Mesenchymal stem cell (in vitro differentiated cells and primary cell): ENCODE data around the gene JDP2.

Experiments
- DNase-seq: peaks from one replicate; pipeline ENCODE4 v3.0.0-alpha.2; 2013
- H2AFZ ChIP-seq: one replicate; pipeline ENCODE4 v1.6.1; 2013; ENCODE audit warnings: low read depth, mild to moderate bottlenecking, control low read depth, inconsistent platforms, low read length, moderate library complexity
- H2AK5ac ChIP-seq: 2 replicates; pipeline ENCODE4 v1.6.1; 2013; ENCODE audit warnings: low read length, moderate library complexity, mild to moderate bottlenecking, inconsistent platforms; ENCODE audit not compliant: severe bottlenecking
- H2BK120ac ChIP-seq: one replicate; pipeline ENCODE4 v1.6.1; 2013; ENCODE audit warnings: low read depth, mild to moderate bottlenecking, inconsistent platforms, low read length, moderate library complexity
- H2BK12ac ChIP-seq, 2 experiments: one replicate each; pipeline ENCODE4 v1.6.1; 2013; ENCODE audit warnings: inconsistent platforms in 2 of 2, low read length in 2 of 2, mild to moderate bottlenecking in 2 of 2, moderate library complexity in 2 of 2, control low read depth in 1 of 2
- H2BK15ac ChIP-seq: one replicate; pipeline ENCODE4 v1.6.1; 2013; ENCODE audit warnings: mild to moderate bottlenecking, low read depth, inconsistent platforms; ENCODE audit not compliant: poor library complexity, severe bottlenecking
- H2BK5ac ChIP-seq: 2 replicates; pipeline ENCODE4 v1.6.1; 2013; ENCODE audit warnings: low read depth, mild to moderate bottlenecking, low read length, control low read depth, inconsistent platforms; ENCODE audit not compliant: poor library complexity, severe bottlenecking
- H3K14ac ChIP-seq, 2 experiments: one replicate each; pipeline ENCODE4 v1.6.1; 2013; ENCODE audit warnings: inconsistent platforms in 2 of 2, low read length in 2 of 2, control low read depth in 1 of 2, mild to moderate bottlenecking in 1 of 2, moderate library complexity in 1 of 2
- H3K18ac ChIP-seq, 2 experiments: one replicate each; pipeline ENCODE4 v1.6.1; 2013; ENCODE audit warnings: inconsistent platforms in 2 of 2, low read length in 2 of 2, control low read depth in 1 of 2, low read depth in 1 of 2, mild to moderate bottlenecking in 1 of 2
- H3K23ac ChIP-seq, 2 experiments: one replicate each; pipeline ENCODE4 v1.6.1; 2013; ENCODE audit warnings: inconsistent platforms in 2 of 2, low read length in 2 of 2, mild to moderate bottlenecking in 2 of 2, moderate library complexity in 2 of 2, control low read depth in 1 of 2
- H3K27ac ChIP-seq: 2 replicates; pipeline ENCODE4 v1.5.1; 2013; ENCODE audit warnings: mild to moderate bottlenecking, moderate library complexity, low read length, control low read depth, inconsistent platforms; ENCODE audit not compliant: poor library complexity, severe bottlenecking
- H3K27me3 ChIP-seq, 2 experiments: 2 replicates each; pipeline versions ENCODE4 v1.6.1 to v1.7.0; 2013; ENCODE audit warnings: low read length in 2 of 2, mild to moderate bottlenecking in 2 of 2, moderate library complexity in 2 of 2, control low read depth in 1 of 2, inconsistent platforms in 1 of 2; ENCODE audit not compliant: control insufficient read depth in 1 of 2, insufficient read depth in 1 of 2
- H3K36me3 ChIP-seq, 2 experiments: 2 replicates each; pipeline versions ENCODE4 v1.6.1 to v1.7.0; 2013; ENCODE audit warnings: low read length in 2 of 2, control low read depth in 1 of 2, inconsistent platforms in 1 of 2, low read depth in 1 of 2, mild to moderate bottlenecking in 1 of 2; ENCODE audit not compliant: insufficient read depth in 2 of 2, control insufficient read depth in 1 of 2
- H3K4ac ChIP-seq, 2 experiments: one replicate each; pipeline ENCODE4 v1.6.1; 2013; ENCODE audit warnings: inconsistent platforms in 2 of 2, low read length in 2 of 2, mild to moderate bottlenecking in 2 of 2, moderate library complexity in 2 of 2, control low read depth in 1 of 2, low read depth in 1 of 2
- H3K4me1 ChIP-seq: 2 replicates; pipeline ENCODE4 v1.6.1; 2013; ENCODE audit warnings: low read depth, low read length, control low read depth; ENCODE audit not compliant: control insufficient read depth, insufficient read depth
- H3K4me2 ChIP-seq: 2 replicates; pipeline ENCODE4 v1.6.1; 2013; ENCODE audit warnings: low read length, mild to moderate bottlenecking, inconsistent platforms; ENCODE audit not compliant: poor library complexity, severe bottlenecking
- H3K4me3 ChIP-seq, 2 experiments: 2 replicates each; pipeline versions ENCODE4 v1.5.1 to v1.7.0; 2013; ENCODE audit warnings: low read length in 2 of 2, mild to moderate bottlenecking in 2 of 2, control low read depth in 1 of 2, low read depth in 1 of 2; ENCODE audit not compliant: insufficient read depth in 1 of 2
- H3K79me1 ChIP-seq: replicated peaks from 2 replicates; pipeline ENCODE4 v1.6.1; 2013; ENCODE audit warnings: mild to moderate bottlenecking, control low read depth, low read length, inconsistent platforms; ENCODE audit not compliant: poor library complexity, severe bottlenecking
- H3K9ac ChIP-seq: 2 replicates; pipeline ENCODE4 v1.7.0; 2013; ENCODE audit warnings: mild to moderate bottlenecking, low read length, moderate library complexity
- H3K9me3 ChIP-seq: 2 replicates; pipeline ENCODE4 v1.7.0; 2013; ENCODE audit warnings: mild to moderate bottlenecking, low read length; ENCODE audit not compliant: control insufficient read depth
- H4K8ac ChIP-seq: one replicate; pipeline ENCODE4 v1.6.1; 2013; ENCODE audit warnings: inconsistent platforms, mild to moderate bottlenecking, low read length, moderate library complexity
- H4K91ac ChIP-seq: one replicate; pipeline ENCODE4 v1.6.1; 2013; ENCODE audit warnings: mild to moderate bottlenecking, low read length, inconsistent platforms
- WGBS: methylation state at CpG from one replicate; pipeline ENCODE4 v1.1.7; 2013; ENCODE audit warnings: mixed read lengths; 5-methylcytosine and 5-hydroxymethylcytosine counted together

The JDP2 gene

DNA sequence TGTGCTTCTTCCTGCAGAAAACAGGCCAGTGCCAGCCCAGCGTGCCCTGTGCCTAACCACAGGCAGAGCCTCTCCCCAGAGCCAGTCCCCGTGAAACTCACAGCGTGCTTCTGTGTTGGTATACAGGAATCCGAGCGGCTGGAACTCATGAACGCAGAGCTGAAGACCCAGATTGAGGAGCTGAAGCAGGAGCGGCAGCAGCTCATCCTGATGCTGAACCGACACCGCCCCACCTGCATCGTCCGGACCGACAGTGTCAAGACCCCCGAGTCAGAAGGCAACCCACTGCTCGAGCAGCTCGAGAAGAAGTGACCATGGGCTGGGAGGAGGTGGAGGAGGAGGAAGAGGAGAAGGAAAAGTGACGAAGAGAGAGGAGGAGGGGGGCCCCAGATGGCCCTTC lies 41.3 kb downstream of the JDP2 start:
- no peaks in the 10 kb centered on the region for H3K4me1 ChIP-seq
- no peak overlapping the region for H4K91ac ChIP-seq
- no peak overlapping the region for H2AFZ ChIP-seq
- no peak overlapping the region for H3K14ac ChIP-seq
- H3K9me3 ChIP-seq = no peaks in the 10 kb centered on the region
- no peak overlapping the region for H3K4ac ChIP-seq
- no peak overlapping the region for H3K23ac ChIP-seq
- no peak overlapping the region for H3K27ac ChIP-seq
- no peak overlapping the region for H2BK12ac ChIP-seq
- H3K27me3 ChIP-seq = no peaks in the 10 kb centered on the region
- H3K4me2 ChIP-seq = no peak overlapping the region
- H2BK120ac ChIP-seq = no peak overlapping the region
- peaks cover 4% of the 10 kb centered on the region for H3K79me1 ChIP-seq
- WGBS = 91% methylated on average over 16 of the region's 16 CpGs
- no peak overlapping the region for H2AK5ac ChIP-seq
- H3K18ac ChIP-seq = no peak overlapping the region
- no peak overlapping the region for H2BK5ac ChIP-seq
- H3K4me3 ChIP-seq = no peak overlapping the region
- H3K36me3 ChIP-seq = peaks cover 38 to 58% of the 10 kb centered on the region in 2 experiments
- no peak for DNase-seq
- H3K9ac ChIP-seq = no peak overlapping the region
- H4K8ac ChIP-seq = no peak overlapping the region
- H2BK15ac ChIP-seq = no peak overlapping the region

DNA sequence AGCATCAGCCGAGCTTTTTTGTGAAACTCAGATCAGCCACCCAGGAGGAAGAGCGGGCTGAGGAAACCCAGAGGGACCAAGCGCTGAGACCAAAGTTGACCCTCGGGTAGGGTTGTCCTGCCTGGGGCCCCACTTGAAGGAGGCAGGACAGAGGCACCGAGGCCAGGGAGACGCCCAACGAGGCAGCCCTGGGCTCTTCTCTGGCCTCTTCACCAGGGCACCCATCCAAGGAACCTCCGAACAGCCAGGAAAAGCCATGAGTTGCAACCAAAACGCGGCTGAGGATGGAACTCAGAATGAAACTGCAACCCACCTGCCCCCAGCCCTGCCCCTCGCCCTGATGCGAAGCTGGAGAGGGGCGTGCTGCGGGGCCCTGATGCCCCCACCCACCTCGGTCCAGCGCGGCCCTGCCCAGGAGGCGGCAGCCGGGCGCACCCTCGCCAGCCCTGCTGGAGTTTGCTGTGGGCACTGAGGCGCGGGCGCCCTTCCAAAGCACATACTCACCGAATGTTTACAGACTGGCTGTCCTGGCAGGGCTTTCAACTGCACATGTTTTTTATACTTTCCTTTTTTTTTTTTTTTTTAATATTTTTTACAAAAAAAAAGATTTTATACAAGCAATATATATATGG lies 41.9 kb downstream of the JDP2 start:
- H2BK5ac ChIP-seq = no peak overlapping the region
- H3K23ac ChIP-seq = no peak overlapping the region
- H3K4me3 ChIP-seq = peak overlapping the region in 1 of 2 experiments; percentile 11
- H3K14ac ChIP-seq = no peak overlapping the region
- DNase-seq = no peak
- no peak overlapping the region for H2BK15ac ChIP-seq
- no peak overlapping the region for H4K91ac ChIP-seq
- no peaks in the 10 kb centered on the region for H3K4me1 ChIP-seq
- H2AFZ ChIP-seq = no peak overlapping the region
- no peak overlapping the region for H3K9ac ChIP-seq
- H3K27ac ChIP-seq = no peak overlapping the region
- no peak overlapping the region for H3K4me2 ChIP-seq
- H4K8ac ChIP-seq = no peak overlapping the region
- no peak overlapping the region for H2BK120ac ChIP-seq
- WGBS = 99% methylated on average over 24 of the region's 25 CpGs
- peaks cover under 1% of the 10 kb centered on the region for H3K79me1 ChIP-seq
- no peak overlapping the region for H2BK12ac ChIP-seq
- H3K4ac ChIP-seq = no peak overlapping the region
- peaks cover 36 to 55% of the 10 kb centered on the region in 2 experiments for H3K36me3 ChIP-seq
- H3K27me3 ChIP-seq = no peaks in the 10 kb centered on the region
- no peaks in the 10 kb centered on the region for H3K9me3 ChIP-seq
- no peak overlapping the region for H2AK5ac ChIP-seq
- no peak overlapping the region for H3K18ac ChIP-seq

DNA sequence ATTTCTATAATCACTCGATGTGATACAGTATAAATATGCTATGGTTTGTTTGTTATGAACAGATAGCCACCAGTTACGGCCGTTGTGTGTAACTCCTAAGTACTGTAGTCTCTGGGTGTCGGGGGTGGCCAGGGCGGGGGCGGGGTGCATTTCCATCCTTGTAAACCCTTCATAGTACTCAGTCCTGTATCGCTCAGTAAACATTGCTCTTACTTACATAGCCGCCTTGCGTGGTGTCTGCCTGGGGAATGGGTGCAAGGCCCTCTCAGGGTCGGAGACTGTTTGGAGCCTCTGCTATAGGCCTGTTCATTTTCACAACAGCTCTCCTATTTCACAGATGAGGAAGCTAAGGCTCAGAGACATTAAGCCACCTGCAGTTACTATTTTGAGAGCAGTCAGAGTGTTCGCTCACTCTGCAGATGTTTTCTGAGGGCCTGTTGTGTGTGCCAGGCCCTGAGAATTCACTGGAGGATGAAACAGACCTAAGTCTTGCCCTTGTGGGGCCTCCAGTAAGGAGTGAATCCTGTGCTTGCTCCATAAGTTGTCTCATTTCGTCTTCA lies 42.5 kb downstream of the JDP2 start:
- H2AK5ac ChIP-seq = no peak overlapping the region
- WGBS = 91% methylated on average over 12 of the region's 12 CpGs
- no peak overlapping the region for H3K18ac ChIP-seq
- H3K9ac ChIP-seq = no peak overlapping the region
- H2BK12ac ChIP-seq = no peak overlapping the region
- no peak overlapping the region for H3K14ac ChIP-seq
- H3K4me1 ChIP-seq = no peaks in the 10 kb centered on the region
- no peak overlapping the region for H4K91ac ChIP-seq
- no peaks in the 10 kb centered on the region for H3K9me3 ChIP-seq
- no peak overlapping the region for H3K4ac ChIP-seq
- no peak overlapping the region for H3K23ac ChIP-seq
- no peaks in the 10 kb centered on the region for H3K79me1 ChIP-seq
- H4K8ac ChIP-seq = no peak overlapping the region
- no peak overlapping the region for H3K4me2 ChIP-seq
- no peak overlapping the region for H3K27ac ChIP-seq
- H2AFZ ChIP-seq = no peak overlapping the region
- no peaks in the 10 kb centered on the region for H3K27me3 ChIP-seq
- peaks cover 35 to 59% of the 10 kb centered on the region in 2 experiments for H3K36me3 ChIP-seq
- no peak overlapping the region for H3K4me3 ChIP-seq
- H2BK120ac ChIP-seq = no peak overlapping the region
- no peak for DNase-seq
- H2BK15ac ChIP-seq = no peak overlapping the region
- no peak overlapping the region for H2BK5ac ChIP-seq

DNA sequence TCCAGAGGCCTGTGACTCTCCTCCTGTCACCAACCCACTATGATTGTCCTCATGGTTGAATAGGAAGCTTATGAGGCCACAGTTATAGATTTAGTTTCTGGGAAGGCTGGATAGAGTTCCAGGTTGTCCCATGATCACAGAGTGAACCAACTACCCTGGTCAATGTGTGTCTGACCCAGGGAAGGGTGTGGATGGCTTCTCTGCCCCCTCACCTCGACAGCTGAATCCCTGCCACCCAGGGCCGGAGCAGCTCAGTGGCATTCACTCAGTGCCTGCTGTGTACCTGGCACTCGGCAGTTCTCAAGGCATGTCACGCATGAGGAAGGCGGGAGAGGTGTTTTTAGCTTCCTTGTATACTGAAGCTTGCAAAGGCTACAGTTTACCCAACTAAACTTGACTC lies 43.2 kb downstream of the JDP2 start:
- Histone ChIP-seq H3K23ac (no peak overlapping the region), H2AK5ac (no peak overlapping the region), H3K27me3 (no peaks in the 10 kb centered on the region), H3K4me1 (no peaks in the 10 kb centered on the region), H2AFZ (no peak overlapping the region), H2BK5ac (no peak overlapping the region), H3K18ac (no peak overlapping the region), H3K4ac (no peak overlapping the region), H2BK12ac (no peak overlapping the region), H2BK15ac (no peak overlapping the region), H3K9ac (no peak overlapping the region), H3K27ac (no peak overlapping the region), H3K79me1 (no peaks in the 10 kb centered on the region), H4K8ac (no peak overlapping the region), H3K14ac (no peak overlapping the region), H4K91ac (no peak overlapping the region), H3K4me3 (no peak overlapping the region), H3K9me3 (no peaks in the 10 kb centered on the region), H3K36me3 (peaks cover 35 to 63% of the 10 kb centered on the region in 2 experiments), H2BK120ac (no peak overlapping the region), H3K4me2 (no peak overlapping the region)
- no peak for DNase-seq
- WGBS = 97% methylated on average over 5 of the region's 5 CpGs
